Right cardiac atrium (tissue), 5 donors: Measurements from ENCODE around the gene CNST. TPM values are rescaled to one million over a fixed set of nuclear protein-coding genes. Genes with fewer than 3 reads are reported as not detected.

Experiments used
- ATAC-seq, 2 donors: fragments of 200-7000 bp; cut with Tn5 transposase; one replicate each; pipeline versions ENCODE4 v1.8.0 to v1.9.1; 2020; ENCODE audit warnings: moderate library complexity in 2 of 2, mild to moderate bottlenecking in 1 of 2
- DNase-seq, 3 donors: peaks; one replicate each; pipeline ENCODE4 v3.0.0-alpha.2; 2020
- H3K27ac ChIP-seq: one replicate; pipeline ENCODE4 v1.5.1; 2013; ENCODE audit warnings: mild to moderate bottlenecking, low read length, control low read depth, moderate library complexity
- H3K27me3 ChIP-seq: one replicate; pipeline ENCODE4 v1.6.1; 2013; ENCODE audit not compliant: control insufficient read depth, insufficient read depth
- H3K4me1 ChIP-seq: one replicate; pipeline ENCODE4 v1.6.1; 2013; ENCODE audit warnings: low read length; ENCODE audit not compliant: control insufficient read depth, insufficient read depth
- H3K4me3 ChIP-seq: one replicate; pipeline ENCODE4 v1.5.1; 2013; ENCODE audit warnings: low read length, control low read depth
- H3K9me3 ChIP-seq: one replicate; pipeline ENCODE4 v1.6.1; 2013; ENCODE audit warnings: low read length; ENCODE audit not compliant: control insufficient read depth
- WGBS: extraction: QIAGEN DNeasy Blood & Tissue Kit; methylation state at CpG from one replicate; pipeline ENCODE4 v1.1.7; 2013; 5-methylcytosine and 5-hydroxymethylcytosine counted together
- intact Hi-C, 4 donors: fragments of 100-400 bp; cut with DNase I; formaldehyde crosslinking; loops; one replicate each; pipeline versions ENCODE4 v1.11.0 to v1.14.0; 2022 to 2023
- polyA plus RNA-seq: library from polyadenylated mRNA; stranded (reverse); fragments of 200-250 nt; gene quantifications from one replicate; pipeline ENCODE4 v1.2.3, GENCODE V29; 2013
- total RNA-seq, 4 donors: library from RNA; stranded (reverse); fragmentation: NEBNext Ultra II Directional; extraction: Animal tissue kit (Norgen Biotek cat#: 25700); gene quantifications; one replicate each; pipeline ENCODE4 v1.2.1, GENCODE V29; 2021
- donor health status: healthy with polysubstance abuse.
- donor health status: DM: no; HTN: yes; CAD: no.
- donor health status: DM: no; HTN: no; CAD: no.
- donor health status: DM: no; HTN: yes; CAD: no; lungs with severe emphysema.
- donor health status: DM: yes; HTN: yes; CAD: no.

Gene CNST
- total and polyA plus RNA-seq, 5 donors = 7.3 to 32.6 (median 19.7) TPM

GRCh38 chr1:246533371-246533905 lies 32.8 kb upstream of the CNST start:
- DNase-seq = no peak
- intact Hi-C loops = no loop called here
- no peak for ATAC-seq
- Histone ChIP-seq H3K27ac (no peak overlapping the region), H3K4me3 (no peak overlapping the region), H3K4me1 (no peaks in the 10 kb centered on the region), H3K27me3 (no peaks in the 10 kb centered on the region), H3K9me3 (no peaks in the 10 kb centered on the region)
- WGBS = 90% methylated on average over 2 of the region's 2 CpGs

- intact Hi-C loops = no loop called here
- Histone ChIP-seq H3K4me3 (no peak overlapping the region), H3K27me3 (no peaks in the 10 kb centered on the region), H3K9me3 (no peaks in the 10 kb centered on the region), H3K4me1 (no peaks in the 10 kb centered on the region), H3K27ac (no peak overlapping the region)
- DNase-seq (no peak), ATAC-seq (no peak)
- whole genome bisulfite sequencing = 58% methylated on average over 1 of the region's 1 CpG
Measured at GRCh38 chr1:246534114-246534513, 32.1 kb upstream of the CNST start.

- no peaks in the 10 kb centered on the region for H3K27me3 ChIP-seq
- 82% methylated on average over 7 of the region's 7 CpGs for WGBS
- H3K27ac ChIP-seq = no peak overlapping the region
- H3K4me3 ChIP-seq = no peak overlapping the region
- intact Hi-C loops = no loop called here
- H3K9me3 ChIP-seq = no peaks in the 10 kb centered on the region
- ATAC-seq = no peak
- no peaks in the 10 kb centered on the region for H3K4me1 ChIP-seq
- DNase-seq = no peak
Measured at GRCh38 chr1:246537441-246537840, 28.8 kb upstream of the CNST start.

GRCh38 chr1:246537887-246538286 lies 28.4 kb upstream of the CNST start:
- H3K9me3 ChIP-seq = no peaks in the 10 kb centered on the region

GRCh38 chr1:246540738-246541491 lies 25.3 kb upstream of the CNST start:
- Histone ChIP-seq H3K4me3 (no peak overlapping the region), H3K9me3 (no peaks in the 10 kb centered on the region), H3K27me3 (no peaks in the 10 kb centered on the region), H3K4me1 (no peaks in the 10 kb centered on the region), H3K27ac (no peak overlapping the region)
- intact Hi-C loops = no loop called here
- ATAC-seq (no peak), DNase-seq (no peak)
- 86% methylated on average over 7 of the region's 7 CpGs for WGBS

More at GRCh38 chr1:246537887-246538286, 28.4 kb upstream of the CNST start:
- H3K27ac ChIP-seq = no peak overlapping the region
- no peak for DNase-seq
- WGBS = 91% methylated on average over 3 of the region's 3 CpGs
- no peak for ATAC-seq
- intact Hi-C loops = no loop called here
- no peaks in the 10 kb centered on the region for H3K27me3 ChIP-seq
- H3K4me1 ChIP-seq = no peaks in the 10 kb centered on the region
- no peak overlapping the region for H3K4me3 ChIP-seq

GRCh38 chr1:246544001-246544400 lies 22.3 kb upstream of the CNST start:
- 94% methylated on average over 1 of the region's 1 CpG for WGBS
- DNase-seq (no peak), ATAC-seq (no peak)
- H3K4me1 ChIP-seq = no peaks in the 10 kb centered on the region
- H3K9me3 ChIP-seq = no peaks in the 10 kb centered on the region
- H3K27me3 ChIP-seq = no peaks in the 10 kb centered on the region
- no peak overlapping the region for H3K27ac ChIP-seq
- intact Hi-C loops = no loop called here
- no peak overlapping the region for H3K4me3 ChIP-seq

GRCh38 chr1:246549665-246550064 lies 16.6 kb upstream of the CNST start:
- H3K27ac ChIP-seq = no peak overlapping the region
- ATAC-seq (no peak), DNase-seq (no peak)
- no peak overlapping the region for H3K4me3 ChIP-seq
- H3K4me1 ChIP-seq = no peaks in the 10 kb centered on the region
- 33% methylated on average over 4 of the region's 4 CpGs for WGBS
- H3K9me3 ChIP-seq = no peaks in the 10 kb centered on the region
- H3K27me3 ChIP-seq = no peaks in the 10 kb centered on the region
- intact Hi-C loops = no loop called here

GRCh38 chr1:246550402-246550801 lies 15.9 kb upstream of the CNST start:
- ATAC-seq (no peak), DNase-seq (no peak)
- Histone ChIP-seq H3K4me1 (no peaks in the 10 kb centered on the region), H3K27ac (no peak overlapping the region), H3K27me3 (no peaks in the 10 kb centered on the region), H3K4me3 (no peak overlapping the region), H3K9me3 (no peaks in the 10 kb centered on the region)
- intact Hi-C loops = no loop called here
- WGBS = 70% methylated on average over 11 of the region's 11 CpGs

- H3K4me1 ChIP-seq = no peaks in the 10 kb centered on the region
- ATAC-seq (no peak), DNase-seq (no peak)
- H3K4me3 ChIP-seq = no peak overlapping the region
- H3K27ac ChIP-seq = no peak overlapping the region
- 91% methylated on average over 6 of the region's 6 CpGs for WGBS
- no peaks in the 10 kb centered on the region for H3K27me3 ChIP-seq
- no peaks in the 10 kb centered on the region for H3K9me3 ChIP-seq
- intact Hi-C loops = no loop called here
Measured at GRCh38 chr1:246552110-246552509, 14.1 kb upstream of the CNST start.

GRCh38 chr1:246554201-246554600 lies 12.1 kb upstream of the CNST start:
- Histone ChIP-seq H3K4me3 (no peak overlapping the region), H3K27me3 (no peaks in the 10 kb centered on the region), H3K27ac (no peak overlapping the region), H3K9me3 (no peaks in the 10 kb centered on the region), H3K4me1 (no peaks in the 10 kb centered on the region)
- 95% methylated on average over 16 of the region's 16 CpGs for WGBS
- ATAC-seq = no peak
- no peak for DNase-seq
- intact Hi-C loops = no loop called here

- Histone ChIP-seq H3K4me3 (no peak overlapping the region), H3K27ac (no peak overlapping the region), H3K9me3 (no peaks in the 10 kb centered on the region), H3K4me1 (no peaks in the 10 kb centered on the region), H3K27me3 (no peaks in the 10 kb centered on the region)
- ATAC-seq (no peak), DNase-seq (no peak)
- intact Hi-C loops = no loop called here
- WGBS = 99% methylated on average over 2 of the region's 2 CpGs
Measured at GRCh38 chr1:246558041-246558440, 8.2 kb upstream of the CNST start.
